K562 (cell line): ENCODE results near the gene METRN. TPM values are rescaled to one million over a fixed set of nuclear protein-coding genes. Genes with fewer than 3 reads are reported as not detected.
A peak's percentile ranks its signal among the peaks of the same experiment; 100 is the strongest.

ENCODE experiments used
- CUX1 ChIP-seq: fragments of 200-800 bp; sonication (Bioruptor generic); IDR thresholded peaks from 2 replicates; pipeline ENCODE4 v1.6.1; 2016; ENCODE audit warnings: missing genetic modification characterization, missing compliant biosample characterization
- EGR1 ChIP-seq: fragments of 450-650 bp; conservative IDR thresholded peaks from 2 replicates; pipeline ENCODE4 v1.6.1; 2017; ENCODE audit warnings: mild to moderate bottlenecking
- HMGN3 ChIP-seq: IDR thresholded peaks from 2 replicates; pipeline ENCODE4 v1.6.1; 2011; ENCODE audit warnings: borderline replicate concordance, low read depth, mild to moderate bottlenecking, mixed read lengths, low read length; ENCODE audit not compliant: insufficient read length; ENCODE audit errors: extremely low read depth
- JUN ChIP-seq, 2 experiments: sonication (generic) in 1 of 2; formaldehyde crosslinking in 1 of 2; IDR thresholded peaks; 2 replicates each; pipeline versions ENCODE4 v1.6.1 to v1.8.0; 2012 to 2022; ENCODE audit warnings: borderline replicate concordance in 2 of 2, mild to moderate bottlenecking in 2 of 2, improper control_type of control experiment in 1 of 2, low read depth in 1 of 2, low read length in 1 of 2, missing genetic modification reagents in 1 of 2
- MAZ ChIP-seq, 2 experiments: fragments of 450-650 bp in 1 of 2; sonication (generic) in 1 of 2; formaldehyde crosslinking; IDR thresholded peaks in 1 of 2; conservative IDR thresholded peaks in 1 of 2; 2 replicates each; pipeline versions ENCODE4 v1.4.0 to v1.5.0; 2020; ENCODE audit warnings: mild to moderate bottlenecking in 1 of 2, missing genetic modification reagents in 1 of 2
- MNT ChIP-seq, 2 experiments: fragments of 450-650 bp; conservative IDR thresholded peaks; 2 replicates each; pipeline ENCODE4 v1.6.1; 2017; ENCODE audit warnings: mild to moderate bottlenecking in 2 of 2, moderate library complexity in 2 of 2
- MTF1 ChIP-seq: fragments of 250-450 bp; sonication (Bioruptor Pico); IDR thresholded peaks from 2 replicates; pipeline ENCODE4 v1.9.0; 2021; ENCODE audit warnings: moderate library complexity, mild to moderate bottlenecking, inconsistent platforms, borderline replicate concordance
- PKNOX1 ChIP-seq: fragments of 450-650 bp; IDR thresholded peaks from 2 replicates; pipeline ENCODE4 v1.6.1; 2016
- SP1 ChIP-seq: sonication (generic); formaldehyde crosslinking; IDR thresholded peaks from 2 replicates; pipeline ENCODE4 v1.8.1; 2022; ENCODE audit warnings: mild to moderate bottlenecking, missing genetic modification reagents
- TAF1 ChIP-seq: IDR thresholded peaks from 2 replicates; pipeline ENCODE4 v1.6.1; 2011; ENCODE audit warnings: mild to moderate bottlenecking, low read length, moderate library complexity; ENCODE audit not compliant: insufficient read depth, control insufficient read depth, severe bottlenecking; ENCODE audit errors: extremely low read depth
- TBP ChIP-seq: optimal IDR thresholded peaks from 2 replicates; pipeline ENCODE3; 2011; ENCODE audit warnings: low read depth, low read length, improper control_type of control experiment
- TRIM24 ChIP-seq, 2 experiments: fragments of 450-650 bp; IDR thresholded peaks; 2 replicates each; pipeline ENCODE4 v1.6.1; 2016
- YY1 ChIP-seq, 3 experiments: IDR thresholded peaks; 2 replicates each; pipeline ENCODE4 v1.6.1; 2011; ENCODE audit warnings: low read length in 2 of 3, mild to moderate bottlenecking in 2 of 3, moderate library complexity in 2 of 3, borderline replicate concordance in 1 of 3, control low read depth in 1 of 3, low read depth in 1 of 3; ENCODE audit not compliant: insufficient read depth in 3 of 3, insufficient replicate concordance in 2 of 3, control insufficient read depth in 1 of 3, insufficient read length in 1 of 3; ENCODE audit errors: extremely low read depth in 1 of 3
- ZBTB2 ChIP-seq: fragments of 450-650 bp; IDR thresholded peaks from 2 replicates; pipeline ENCODE4 v1.6.1; 2016; ENCODE audit warnings: antibody characterized with exemption
- polyA plus RNA-seq, 8 experiments: library from polyadenylated mRNA; depleted of rRNA in 4 of 8; stranded (reverse) in 5 of 8; unstranded in 3 of 8; fragments of >200 nt; fragmentation: Nextera tagmentation in 2 of 8; fragmentation: Illumina TruSeq in 1 of 8; extraction: Ambion mirVana in 2 of 8; extraction: Trizol in 1 of 8; gene quantifications; 2 replicates each; pipeline versions ENCODE4 v1.2.1 to v1.2.3, GENCODE V29; 2011 to 2014; ENCODE audit warnings: inconsistent platforms in 1 of 8, missing spikeins in 1 of 8
- total RNA-seq, 7 experiments: library from RNA; depleted of rRNA in 6 of 7; stranded (reverse); fragments of >200 nt in 6 of 7; fragmentation: Illumina TruSeq in 2 of 7; extraction: Trizol in 2 of 7; gene quantifications; 2 replicates each; pipeline versions ENCODE4 v1.2.1 to v1.2.3, GENCODE V29; 2011 to 2021; ENCODE audit warnings: low replicate concordance in 1 of 7

Gene METRN
- total and polyA plus RNA-seq, 9 of the 15 experiments (the other 6 are each of a cell fraction or from before 2014, with no cell fraction given) = 0.20 to 89.8 (median 15.4) TPM

- TF ChIP-seq MNT (conservative IDR thresholded peaks at IDR 0.05) = peak in 1 of 2 experiments; percentile 55; a peak in 3 of 4 replicates
- TF ChIP-seq SP1 = peak; percentile 63
- peak; percentile 69 for TF ChIP-seq HMGN3
- peak; percentile 31; the same call in 1 of the 2 replicates for TF ChIP-seq EGR1
- TF ChIP-seq ZBTB2 = peak; percentile 40; the same call in 1 of the 2 replicates
- peak; percentile 49 for TF ChIP-seq TBP
- peak in 2 of 3 experiments; percentile 8 to 17 for TF ChIP-seq YY1 (IDR thresholded peaks at IDR 0.05; ENCODE audit: borderline replicate concordance in 1 of 3, control insufficient read depth in 1 of 3, extremely low read depth in 1 of 3, insufficient read depth in 3 of 3, insufficient read length in 1 of 3, insufficient replicate concordance in 2 of 3, low read depth in 1 of 3, low read length in 2 of 3)
- TF ChIP-seq CUX1 = no peak
- TF ChIP-seq PKNOX1 = peak; percentile 44; the same call in 1 of the 2 replicates
- TF ChIP-seq TAF1 = peak; percentile 49
- no peak for TF ChIP-seq TRIM24 (IDR thresholded peaks at IDR 0.05)
- peak in 1 of 2 experiments; percentile 15; a peak in 1 of 4 replicates for TF ChIP-seq MAZ (CRISPR knock-in tag; conservative IDR thresholded peaks at IDR 0.05 in 1 of 2, IDR thresholded peaks at IDR 0.05 in 1 of 2)
- TF ChIP-seq JUN (IDR thresholded peaks at IDR 0.05; ENCODE audit: borderline replicate concordance, low read depth, low read length) = peak; percentile 15; the same call in 1 of the 2 replicates
- TF ChIP-seq JUN (CRISPR knock-in tag; IDR thresholded peaks at IDR 0.05; ENCODE audit: borderline replicate concordance) = no peak
- TF ChIP-seq MTF1 (CRISPR knock-in tag) = no peak
Measured at GRCh38 chr16:678858-679813, 35.8 kb upstream of the METRN start (continued).
